HG02938 (cell line): ENCODE measurements around the gene APOLD1.
A peak's percentile ranks its signal among the peaks of the same experiment; 100 is the strongest.
"Not testable (repeated sequence)": the region's sequence is repeated elsewhere in the genome, so short reads cannot be mapped to it uniquely, and the experiment has no call there.

Experiments
- ATAC-seq: cut with Tn5 transposase; IDR thresholded peaks from one replicate; pipeline ENCODE4 v1.9.1; 2021; ENCODE audit warnings: mild to moderate bottlenecking, moderate library complexity; ENCODE audit not compliant: unreplicated experiment

The APOLD1 gene

GRCh38 chr12:12807517-12807903 is 22.1 kb downstream of the APOLD1 start:
- not testable (repeated sequence) for ATAC-seq

- peak; percentile 67 for ATAC-seq
Measured at GRCh38 chr12:12807970-12808702, 22.7 kb downstream of the APOLD1 start.

- no peak for ATAC-seq
Measured at GRCh38 chr12:12810553-12811021, 25.1 kb downstream of the APOLD1 start.

GRCh38 chr12:12811343-12811742 is 25.9 kb downstream of the APOLD1 start:
- ATAC-seq: no peak

- ATAC-seq: no peak
Measured at GRCh38 chr12:12812174-12812573, 26.7 kb downstream of the APOLD1 start.

GRCh38 chr12:12812618-12813119 is 27.2 kb downstream of the APOLD1 start:
- ATAC-seq: no peak

- peak; percentile 82 for ATAC-seq
Measured at GRCh38 chr12:12813120-12814101, 28.0 kb downstream of the APOLD1 start, which contains the start of gene DDX47. Gene DDX47, plus strand, starts transcription at chr12:12813346. Its CDS starts 22 bp downstream, at chr12:12813368.

- ATAC-seq: no peak
Measured at GRCh38 chr12:12817616-12818015, 32.2 kb downstream of the APOLD1 start.

- no peak for ATAC-seq
Measured at GRCh38 chr12:12818701-12819100, 33.2 kb downstream of the APOLD1 start.

- no peak for ATAC-seq
Measured at GRCh38 chr12:12819221-12819620, 33.8 kb downstream of the APOLD1 start.

- no peak for ATAC-seq
Measured at GRCh38 chr12:12819752-12820311, 34.4 kb downstream of the APOLD1 start.

GRCh38 chr12:12820376-12820775 is 34.9 kb downstream of the APOLD1 start:
- ATAC-seq: not testable (repeated sequence)

GRCh38 chr12:12821975-12822374 is 36.5 kb downstream of the APOLD1 start:
- ATAC-seq: peak; percentile 68

GRCh38 chr12:12822886-12823285 is 37.4 kb downstream of the APOLD1 start:
- ATAC-seq: no peak

- ATAC-seq: no peak
Measured at GRCh38 chr12:12823300-12823699, 37.8 kb downstream of the APOLD1 start.

GRCh38 chr12:12823811-12824210 is 38.4 kb downstream of the APOLD1 start:
- ATAC-seq: no peak

- no peak for ATAC-seq
Measured at GRCh38 chr12:12835378-12836146, 50.1 kb downstream of the APOLD1 start.

GRCh38 chr12:12836571-12836970 is 51.1 kb downstream of the APOLD1 start:
- no peak for ATAC-seq

GRCh38 chr12:12837025-12837812 is 51.8 kb downstream of the APOLD1 start:
- ATAC-seq: peak; percentile 51

GRCh38 chr12:12837813-12838153 is 52.3 kb downstream of the APOLD1 start:
- ATAC-seq: no peak
